ENCODE data around the gene SYTL1. TPM values are rescaled to one million over a fixed set of nuclear protein-coding genes. Genes with fewer than 3 reads are reported as not detected.

SYTL1 gene
- total RNA-seq, 1 donor from 2014 or later, result 22.0 TPM

DNA sequence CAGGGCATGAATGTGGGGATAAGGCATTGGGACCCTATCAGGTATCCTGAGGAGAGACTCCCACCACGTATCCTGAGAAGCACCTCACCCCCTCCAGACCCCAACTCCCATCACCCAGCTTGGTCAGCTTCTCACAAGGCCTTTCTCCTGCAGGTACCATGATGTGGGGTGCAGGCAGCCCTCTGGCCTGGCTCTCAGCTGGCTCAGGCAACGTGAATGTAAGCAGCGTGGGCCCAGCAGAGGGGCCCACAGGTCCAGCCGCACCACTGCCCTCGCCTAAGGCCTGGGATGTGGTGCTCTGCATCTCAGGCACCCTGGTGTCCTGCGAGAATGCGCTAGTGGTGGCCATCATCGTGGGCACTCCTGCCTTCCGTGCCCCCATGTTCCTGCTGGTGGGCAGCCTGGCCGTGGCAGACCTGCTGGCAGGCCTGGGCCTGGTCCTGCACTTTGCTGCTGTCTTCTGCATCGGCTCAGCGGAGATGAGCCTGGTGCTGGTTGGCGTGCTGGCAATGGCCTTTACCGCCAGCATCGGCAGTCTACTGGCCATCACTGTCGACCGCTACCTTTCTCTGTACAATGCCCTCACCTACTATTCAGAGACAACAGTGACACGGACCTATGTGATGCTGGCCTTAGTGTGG is 51.9 kb downstream of the SYTL1 start:
- DNase-seq (ENCODE audit: low read depth), result no peak
- TF ChIP-seq, protein P1, sequence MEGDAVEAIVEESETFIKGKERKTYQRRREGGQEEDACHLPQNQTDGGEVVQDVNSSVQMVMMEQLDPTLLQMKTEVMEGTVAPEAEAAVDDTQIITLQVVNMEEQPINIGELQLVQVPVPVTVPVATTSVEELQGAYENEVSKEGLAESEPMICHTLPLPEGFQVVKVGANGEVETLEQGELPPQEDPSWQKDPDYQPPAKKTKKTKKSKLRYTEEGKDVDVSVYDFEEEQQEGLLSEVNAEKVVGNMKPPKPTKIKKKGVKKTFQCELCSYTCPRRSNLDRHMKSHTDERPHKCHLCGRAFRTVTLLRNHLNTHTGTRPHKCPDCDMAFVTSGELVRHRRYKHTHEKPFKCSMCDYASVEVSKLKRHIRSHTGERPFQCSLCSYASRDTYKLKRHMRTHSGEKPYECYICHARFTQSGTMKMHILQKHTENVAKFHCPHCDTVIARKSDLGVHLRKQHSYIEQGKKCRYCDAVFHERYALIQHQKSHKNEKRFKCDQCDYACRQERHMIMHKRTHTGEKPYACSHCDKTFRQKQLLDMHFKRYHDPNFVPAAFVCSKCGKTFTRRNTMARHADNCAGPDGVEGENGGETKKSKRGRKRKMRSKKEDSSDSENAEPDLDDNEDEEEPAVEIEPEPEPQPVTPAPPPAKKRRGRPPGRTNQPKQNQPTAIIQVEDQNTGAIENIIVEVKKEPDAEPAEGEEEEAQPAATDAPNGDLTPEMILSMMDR (conservative IDR thresholded peaks at IDR 0.05; ENCODE audit: low read depth, low read length), result no peak
- no peak overlapping the region for H3K4me3 ChIP-seq (ENCODE audit: low read depth, low read length)

DNA sequence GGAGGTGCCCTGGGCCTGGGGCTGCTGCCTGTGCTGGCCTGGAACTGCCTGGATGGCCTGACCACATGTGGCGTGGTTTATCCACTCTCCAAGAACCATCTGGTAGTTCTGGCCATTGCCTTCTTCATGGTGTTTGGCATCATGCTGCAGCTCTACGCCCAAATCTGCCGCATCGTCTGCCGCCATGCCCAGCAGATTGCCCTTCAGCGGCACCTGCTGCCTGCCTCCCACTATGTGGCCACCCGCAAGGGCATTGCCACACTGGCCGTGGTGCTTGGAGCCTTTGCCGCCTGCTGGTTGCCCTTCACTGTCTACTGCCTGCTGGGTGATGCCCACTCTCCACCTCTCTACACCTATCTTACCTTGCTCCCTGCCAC is 52.4 kb downstream of the SYTL1 start:
- no peak for DNase-seq (ENCODE audit: low read depth)
- no peak overlapping the region for H3K4me3 ChIP-seq (ENCODE audit: low read depth, low read length)
- TF ChIP-seq, protein P1 (conservative IDR thresholded peaks at IDR 0.05; ENCODE audit: low read depth, low read length), result no peak

DNA sequence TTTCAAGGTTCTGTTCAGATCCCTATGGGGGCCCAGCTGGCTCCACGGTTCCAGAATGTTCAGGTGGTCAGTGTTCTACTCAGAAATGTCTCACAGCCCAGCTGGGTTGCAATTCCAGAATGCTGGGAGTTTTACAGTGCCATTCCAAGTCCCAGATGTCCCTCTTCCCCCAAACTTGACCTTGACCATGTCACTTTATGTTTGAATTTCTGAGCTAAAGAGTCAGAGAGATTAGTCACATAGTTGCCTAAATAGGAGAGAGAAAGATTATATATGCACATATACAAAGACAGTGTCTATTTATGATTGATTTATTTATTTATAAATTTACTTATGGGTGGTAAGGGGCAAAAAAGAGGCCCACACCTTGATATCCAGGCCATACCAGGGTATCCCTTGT is 53.1 kb downstream of the SYTL1 start:
- no peak for DNase-seq (ENCODE audit: low read depth)
- no peak overlapping the region for H3K4me3 ChIP-seq (ENCODE audit: low read depth, low read length)
- TF ChIP-seq, protein P1 (conservative IDR thresholded peaks at IDR 0.05; ENCODE audit: low read depth, low read length), result no peak

DNA sequence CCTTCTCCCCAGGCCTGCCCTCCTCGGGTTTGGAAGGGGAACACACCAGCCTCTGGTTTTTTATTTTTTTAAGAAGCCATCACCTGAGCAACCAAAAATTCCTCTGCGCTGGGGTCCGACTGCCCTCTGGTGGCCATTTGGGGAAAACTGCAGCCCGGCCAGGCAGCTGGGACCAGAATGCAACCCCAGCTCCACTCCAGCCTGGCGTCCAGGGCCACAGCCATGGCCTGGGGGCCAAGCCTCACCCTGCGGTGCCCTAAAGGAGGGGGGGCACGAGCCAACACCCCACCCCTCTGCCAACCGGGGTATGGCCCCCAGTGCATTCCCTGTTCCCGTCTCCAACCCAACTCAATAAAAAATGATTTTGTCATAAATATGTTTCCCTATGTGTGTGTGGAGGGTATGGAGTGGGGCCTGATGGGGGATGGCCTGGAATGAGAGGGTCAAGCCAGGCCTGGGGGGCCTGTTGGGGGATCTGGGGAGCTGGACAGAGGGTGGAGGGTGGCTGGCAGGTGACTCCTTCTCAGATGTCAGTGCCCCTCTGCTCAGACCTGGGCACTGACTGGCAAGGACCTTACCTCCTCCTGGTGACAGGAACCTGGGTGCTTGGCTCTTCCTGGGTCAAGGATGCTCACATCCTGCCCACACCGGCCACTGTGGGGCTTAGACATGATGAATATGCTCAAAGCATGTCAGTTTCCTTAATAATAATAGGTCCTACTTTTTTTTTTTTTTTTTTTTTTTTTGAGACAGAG is 53.8 kb downstream of the SYTL1 start:
- no peak for DNase-seq (ENCODE audit: low read depth)
- no peak overlapping the region for H3K4me3 ChIP-seq (ENCODE audit: low read depth, low read length)
- TF ChIP-seq, protein P1 (conservative IDR thresholded peaks at IDR 0.05; ENCODE audit: low read depth, low read length), result peak; percentile 94

DNA sequence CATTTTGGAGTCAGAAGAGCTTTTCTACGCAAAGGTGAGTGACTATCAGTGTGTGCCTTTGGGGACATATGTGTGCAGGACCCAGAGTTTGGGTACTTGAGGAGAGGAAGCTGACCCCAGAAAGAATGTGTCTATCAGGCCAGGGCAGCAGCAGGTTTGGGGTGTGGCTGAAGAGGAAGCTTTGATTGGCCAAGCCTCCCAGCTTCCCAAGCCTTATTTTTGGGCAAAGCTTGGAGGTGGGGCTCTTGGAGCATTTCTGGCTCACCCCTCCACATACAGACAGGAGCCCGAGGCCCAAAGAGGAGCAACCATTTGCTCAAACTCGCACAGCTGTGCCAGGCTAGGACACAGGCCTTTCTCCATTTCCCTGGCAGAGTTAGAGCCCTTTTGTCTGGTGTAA is 55.3 kb downstream of the SYTL1 start:
- TF ChIP-seq, protein P1 (conservative IDR thresholded peaks at IDR 0.05; ENCODE audit: low read depth, low read length), result no peak
- H3K4me3 ChIP-seq (ENCODE audit: low read depth, low read length), result no peak overlapping the region
- no peak for DNase-seq (ENCODE audit: low read depth)

DNA sequence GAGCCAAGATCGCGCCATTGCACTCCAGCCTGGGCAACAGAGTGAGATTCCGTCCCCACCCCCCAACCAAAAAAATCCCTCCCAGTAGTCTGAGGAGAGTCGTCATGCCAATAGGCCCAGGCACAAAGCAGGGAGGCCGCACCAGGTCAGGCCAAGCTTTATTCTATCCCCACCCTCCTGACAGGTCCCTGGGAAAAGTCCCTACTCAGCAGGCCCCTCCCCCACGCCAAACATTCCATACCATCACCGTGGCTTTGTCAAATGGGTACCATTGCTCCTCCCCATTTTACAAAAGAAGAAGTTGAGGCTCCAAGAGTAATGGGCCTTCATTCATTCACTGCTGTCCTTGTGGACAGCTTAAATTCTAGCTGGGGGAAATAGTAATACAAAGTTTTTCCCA is 55.9 kb downstream of the SYTL1 start:
- H3K4me3 ChIP-seq (ENCODE audit: low read depth, low read length), result no peak overlapping the region
- TF ChIP-seq, protein P1 (conservative IDR thresholded peaks at IDR 0.05; ENCODE audit: low read depth, low read length), result no peak
- DNase-seq (ENCODE audit: low read depth), result no peak
